T-helper 9 cell (primary cell): ENCODE results near the gene BSN.
"Not testable (repeated sequence)": the region's sequence is repeated elsewhere in the genome, so short reads cannot be mapped to it uniquely, and the experiment has no call there.

Source experiments
- DNase-seq: peaks from one replicate; pipeline ENCODE4 v3.0.0-alpha.2; 2020

Gene BSN

GRCh38 chr3:49535971-49536874, 18.1 kb upstream of the BSN start:
- no peak for DNase-seq

DNA sequence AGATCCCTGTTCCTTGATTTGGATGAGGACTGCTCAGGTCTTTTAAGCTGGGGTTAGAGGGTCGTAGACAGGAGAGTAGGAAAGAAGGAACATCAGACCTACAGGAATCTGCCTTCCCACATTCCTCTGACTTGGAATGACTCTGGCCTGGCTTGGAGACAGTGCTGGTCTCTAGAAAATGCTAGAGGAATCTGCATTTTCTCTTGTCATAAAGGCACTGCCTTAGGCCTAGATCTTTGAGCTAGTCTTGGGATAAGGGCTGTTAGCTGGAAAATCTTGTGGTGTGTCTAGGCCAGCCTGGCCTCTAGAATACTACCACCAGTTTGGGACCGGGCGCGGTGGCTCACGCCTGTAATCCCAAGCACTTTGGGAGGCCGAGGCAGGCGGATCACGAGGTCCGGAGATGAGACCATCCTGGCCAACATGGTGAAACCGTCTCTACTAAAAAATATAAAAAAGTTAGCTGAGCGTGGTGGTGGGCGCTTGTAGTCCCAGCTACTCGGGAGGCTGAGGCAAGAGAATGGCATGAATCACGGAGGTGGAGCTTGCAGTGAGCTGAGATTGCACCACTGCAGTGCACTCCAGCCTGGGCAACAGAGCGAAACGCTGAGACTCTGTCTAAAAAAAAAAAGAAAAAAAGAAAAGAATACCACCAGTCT, 17.3 kb upstream of the BSN start:
- no peak for DNase-seq

DNA sequence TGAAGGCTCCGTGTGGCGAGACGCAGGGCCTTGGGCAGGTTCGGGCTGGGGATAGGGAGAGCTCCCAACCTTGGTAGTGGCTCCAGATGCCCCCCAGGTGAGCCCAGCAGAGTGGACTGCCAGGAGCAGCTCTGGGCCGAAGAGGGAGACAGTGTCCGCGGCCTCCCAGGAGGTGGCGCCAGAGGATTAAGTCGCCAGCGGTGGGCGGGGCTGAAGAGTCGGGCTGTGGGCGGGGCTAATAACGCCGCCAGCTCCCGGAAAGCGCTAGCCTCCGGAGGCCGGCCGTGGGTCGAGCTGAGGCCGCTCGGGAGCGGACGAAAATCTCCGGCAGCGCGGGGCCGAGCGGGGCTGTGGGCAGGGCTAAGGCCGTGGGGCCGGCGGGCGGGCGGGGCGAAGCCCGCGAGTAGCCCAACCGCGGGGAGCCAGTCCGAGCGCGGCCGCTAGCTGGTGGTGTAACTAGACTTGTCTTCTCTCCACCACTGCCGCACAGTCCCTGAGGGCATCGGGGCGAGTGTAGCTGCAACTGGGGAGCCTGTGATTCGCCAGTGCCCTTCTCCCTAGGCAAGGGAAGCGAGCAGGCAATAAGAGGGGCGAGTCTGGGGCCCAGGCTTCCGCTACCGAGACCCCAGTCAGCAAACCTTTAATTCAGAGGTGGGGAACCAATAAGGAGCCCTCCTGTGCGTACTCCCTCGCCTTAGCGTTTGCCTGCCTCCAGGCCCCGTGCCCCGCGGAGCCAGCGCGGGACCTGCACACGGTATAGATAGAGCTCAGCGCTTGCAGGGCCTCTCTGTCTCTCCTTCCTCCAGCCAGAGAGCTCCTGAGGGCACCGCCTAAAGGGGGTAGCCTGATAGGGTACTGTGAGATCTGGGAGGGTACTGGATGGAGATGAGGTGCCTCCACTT, 14.4 kb upstream of the BSN start:
- peak; percentile 95 for DNase-seq

GRCh38 chr3:49552087-49552486, 2.2 kb upstream of the BSN start:
- DNase-seq: no peak

DNA sequence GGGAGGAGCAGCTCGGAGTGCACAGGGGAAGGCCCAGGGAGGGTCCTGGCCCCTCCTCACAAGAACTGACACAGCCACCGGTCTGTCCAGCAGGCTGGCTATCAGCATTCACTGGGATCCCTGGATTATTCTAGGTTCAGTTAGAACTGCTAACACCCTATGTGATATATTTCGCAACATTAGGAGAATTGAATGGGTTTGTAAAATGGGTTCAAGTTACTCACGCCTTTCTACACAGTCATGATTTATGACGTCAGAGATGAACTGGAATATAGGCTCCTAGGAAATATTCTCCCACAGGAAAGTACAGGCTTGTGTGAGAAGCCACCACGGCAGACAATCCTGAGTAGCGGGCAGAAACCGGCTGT, 969 bp upstream of the BSN start:
- DNase-seq: no peak

GRCh38 chr3:49554633-49555265, 472 bp downstream of the BSN start:
- DNase-seq: peak; percentile 51

GRCh38 chr3:49556500-49557275, 2.4 kb downstream of the BSN start:
- no peak for DNase-seq

DNA sequence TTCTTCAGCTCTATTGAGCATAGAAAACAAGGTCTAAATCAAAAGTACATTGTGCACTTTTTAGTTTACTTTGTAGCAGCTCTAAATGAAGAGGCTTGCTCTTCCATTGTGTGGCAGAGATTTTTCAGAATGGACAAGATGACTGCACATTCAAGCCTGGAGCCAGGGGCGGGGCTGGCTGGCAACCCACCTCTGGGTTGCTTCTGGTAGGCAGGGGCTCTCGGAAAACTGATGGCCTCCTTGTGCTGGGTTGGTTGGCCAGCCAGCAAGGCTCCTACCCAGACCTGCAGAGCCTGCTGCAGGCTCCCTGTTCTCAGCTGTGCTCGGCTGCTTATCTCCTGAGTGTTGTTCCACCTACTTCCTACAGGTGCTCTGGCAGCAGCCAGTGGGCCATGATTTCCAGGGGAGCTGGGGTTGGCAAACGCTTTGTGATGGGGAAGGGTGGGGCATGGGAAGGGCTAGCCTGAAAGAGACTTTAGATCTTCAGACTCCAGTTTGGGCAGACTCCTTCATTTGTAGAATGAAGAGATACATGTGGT, 8.8 kb downstream of the BSN start:
- no peak for DNase-seq

- no peak for DNase-seq
These were observed 9.5 kb downstream of the BSN start for GRCh38 chr3:49563766-49564165.

- DNase-seq: no peak
These were observed 12.0 kb downstream of the BSN start for GRCh38 chr3:49566312-49566711.

GRCh38 chr3:49567406-49567805, 13.1 kb downstream of the BSN start:
- no peak for DNase-seq

GRCh38 chr3:49568965-49569364, 14.7 kb downstream of the BSN start:
- no peak for DNase-seq

- DNase-seq: no peak
These were observed 15.9 kb downstream of the BSN start for GRCh38 chr3:49570028-49570654.

DNA sequence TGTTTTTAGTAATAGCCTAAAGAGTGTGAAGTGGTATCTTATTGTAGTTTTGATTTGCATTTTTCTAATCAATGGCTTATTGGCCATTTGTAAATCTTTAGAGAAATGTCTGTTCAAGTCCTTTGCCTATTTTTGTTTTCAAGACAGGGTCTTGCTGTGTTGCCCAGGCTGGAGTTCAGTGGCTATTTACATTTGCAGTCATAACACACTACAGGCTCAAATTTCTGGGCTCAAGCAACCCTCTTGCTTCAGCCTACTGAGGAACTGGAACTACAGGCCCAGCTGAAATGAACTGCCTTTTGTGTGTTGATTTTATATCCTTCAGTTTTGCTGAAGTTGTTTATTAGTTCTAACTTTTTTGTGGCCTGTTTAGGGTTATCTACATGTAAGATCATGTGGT, 27.9 kb downstream of the BSN start:
- DNase-seq: no peak

GRCh38 chr3:49585261-49585755, 31.0 kb downstream of the BSN start:
- not testable (repeated sequence) for DNase-seq

- no peak for DNase-seq
These were observed 37.3 kb downstream of the BSN start for GRCh38 chr3:49591615-49592014.

DNA sequence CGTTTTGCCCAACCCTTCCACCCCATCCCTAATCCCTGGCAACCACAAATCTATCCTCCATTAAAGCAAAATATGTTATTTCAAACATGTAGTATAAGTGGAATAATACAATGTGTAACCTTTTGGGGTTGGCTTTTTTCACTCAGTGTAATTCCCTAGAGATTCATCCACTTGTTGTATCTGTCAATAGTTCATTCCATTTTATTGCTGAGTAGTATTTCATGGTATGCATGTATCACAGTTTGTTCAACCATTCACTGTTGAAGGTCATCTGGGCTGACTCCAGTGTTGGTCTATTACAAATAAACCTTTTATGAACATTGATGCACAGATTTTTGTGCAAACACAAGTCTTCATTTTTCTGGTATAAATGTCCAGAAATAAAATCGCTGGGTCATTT, 38.8 kb downstream of the BSN start:
- DNase-seq: no peak

DNA sequence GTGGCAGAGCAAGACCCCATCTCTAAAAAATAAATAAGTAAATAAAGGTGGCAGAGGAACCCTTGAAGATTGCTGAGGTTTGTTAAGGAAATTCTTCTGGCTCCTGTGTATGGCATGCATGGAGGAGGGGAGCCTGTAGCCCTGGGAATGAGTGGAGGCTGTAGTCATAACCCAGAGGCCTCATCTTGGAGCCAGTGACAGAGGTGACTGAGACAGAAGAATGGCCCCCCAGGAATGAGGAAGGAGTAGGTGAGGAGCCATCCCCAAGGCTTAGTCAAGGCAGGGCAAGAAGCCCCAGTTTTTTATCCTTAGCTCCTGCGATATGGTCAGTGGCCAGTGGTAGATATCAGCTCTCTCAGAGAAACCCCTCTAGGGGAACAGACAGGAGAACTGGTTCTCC, 46.5 kb downstream of the BSN start:
- DNase-seq: no peak

- DNase-seq: no peak
These were observed 47.2 kb downstream of the BSN start for GRCh38 chr3:49601358-49602048.

GRCh38 chr3:49602049-49602554, 47.8 kb downstream of the BSN start:
- DNase-seq: no peak
